H9 (cell line): ENCODE results near the gene NBEAL1. TPM values are rescaled to one million over a fixed set of nuclear protein-coding genes. Genes with fewer than 3 reads are reported as not detected.
"Not testable (repeated sequence)": the region's sequence is repeated elsewhere in the genome, so short reads cannot be mapped to it uniquely, and the experiment has no call there.

Source experiments
- DNase-seq: peaks from one replicate; pipeline ENCODE4 v3.0.0-alpha.2; 2017
- H2AFZ ChIP-seq: one replicate; pipeline ENCODE4 v1.6.1; 2013; ENCODE audit warnings: mild to moderate bottlenecking, low read length, control low read depth, moderate library complexity
- H2AK5ac ChIP-seq: 2 replicates; pipeline ENCODE4 v1.6.1; 2013; ENCODE audit warnings: low read length, control low read depth, mixed read lengths; ENCODE audit not compliant: insufficient read length
- H2BK120ac ChIP-seq: one replicate; pipeline ENCODE4 v1.6.1; 2013; ENCODE audit warnings: low read depth, mild to moderate bottlenecking, low read length, control low read depth, inconsistent platforms; ENCODE audit not compliant: poor library complexity, severe bottlenecking
- H2BK12ac ChIP-seq: 2 replicates; pipeline ENCODE4 v1.6.1; 2013; ENCODE audit warnings: low read length, control low read depth, mixed read lengths, low read depth; ENCODE audit not compliant: insufficient read length
- H2BK15ac ChIP-seq: 2 replicates; pipeline ENCODE4 v1.6.1; 2013; ENCODE audit warnings: low read depth, low read length, control low read depth
- H2BK20ac ChIP-seq: one replicate; pipeline ENCODE4 v1.6.1; 2013; ENCODE audit warnings: low read depth, mild to moderate bottlenecking, low read length, control low read depth, inconsistent platforms; ENCODE audit not compliant: poor library complexity, severe bottlenecking
- H2BK5ac ChIP-seq: 2 replicates; pipeline ENCODE4 v1.6.1; 2013; ENCODE audit warnings: low read length, control low read depth, mixed read lengths; ENCODE audit not compliant: insufficient read length
- H3K14ac ChIP-seq: 2 replicates; pipeline ENCODE4 v1.6.1; 2013; ENCODE audit warnings: low read length, control low read depth; ENCODE audit not compliant: insufficient read depth
- H3K18ac ChIP-seq: 2 replicates; pipeline ENCODE4 v1.6.1; 2013; ENCODE audit warnings: low read depth, mild to moderate bottlenecking, mixed read lengths, low read length, control low read depth; ENCODE audit not compliant: insufficient read length
- H3K23ac ChIP-seq: 2 replicates; pipeline ENCODE4 v1.6.1; 2013; ENCODE audit warnings: low read length, control low read depth, mixed read lengths, low read depth; ENCODE audit not compliant: insufficient read length
- H3K23me2 ChIP-seq: 2 replicates; pipeline ENCODE4 v1.6.1; 2013; ENCODE audit warnings: low read depth, mild to moderate bottlenecking, mixed read lengths, low read length, control low read depth; ENCODE audit not compliant: insufficient read length, poor library complexity, severe bottlenecking
- H3K27ac ChIP-seq: 2 replicates; pipeline ENCODE4 v1.5.1; 2013; ENCODE audit warnings: low read length, control low read depth, mixed read lengths, low read depth; ENCODE audit not compliant: insufficient read length
- H3K27me3 ChIP-seq: 2 replicates; pipeline ENCODE4 v1.6.1; 2013; ENCODE audit warnings: low read length, control low read depth, inconsistent platforms; ENCODE audit not compliant: insufficient read depth
- H3K4ac ChIP-seq: 2 replicates; pipeline ENCODE4 v1.6.1; 2013; ENCODE audit warnings: low read depth, mild to moderate bottlenecking, control low read depth, inconsistent platforms, low read length, moderate library complexity
- H3K4me1 ChIP-seq: 2 replicates; pipeline ENCODE4 v1.6.1; 2013; ENCODE audit warnings: low read length, control low read depth, inconsistent platforms; ENCODE audit not compliant: insufficient read depth
- H3K4me2 ChIP-seq: 2 replicates; pipeline ENCODE4 v1.6.1; 2013; ENCODE audit warnings: low read length, control low read depth, mixed read lengths; ENCODE audit not compliant: insufficient read length, insufficient read depth
- H3K56ac ChIP-seq: 2 replicates; pipeline ENCODE4 v1.6.1; 2013; ENCODE audit warnings: low read depth, mild to moderate bottlenecking, mixed read lengths, low read length, control low read depth; ENCODE audit not compliant: insufficient read length
- H3K79me1 ChIP-seq: 2 replicates; pipeline ENCODE4 v1.6.1; 2013; ENCODE audit warnings: low read depth, mild to moderate bottlenecking, moderate library complexity, low read length, control low read depth, inconsistent platforms; ENCODE audit not compliant: insufficient read depth, poor library complexity, severe bottlenecking
- H3K79me2 ChIP-seq: 2 replicates; pipeline ENCODE4 v1.6.1; 2013; ENCODE audit warnings: low read length, control low read depth, inconsistent platforms; ENCODE audit not compliant: insufficient read depth
- H3K9ac ChIP-seq: 2 replicates; pipeline ENCODE4 v1.6.1; 2013; ENCODE audit warnings: low read length, control low read depth, mixed read lengths; ENCODE audit not compliant: insufficient read length; ENCODE audit errors: extremely low read depth
- H3K9me3 ChIP-seq: one replicate; pipeline ENCODE4 v1.6.1; 2013; ENCODE audit warnings: low read depth, low read length, inconsistent platforms; ENCODE audit not compliant: control insufficient read depth
- H3T11ph ChIP-seq: one replicate; pipeline ENCODE4 v1.6.1; 2013; ENCODE audit warnings: mild to moderate bottlenecking, low read length, control low read depth, inconsistent platforms
- H4K20me1 ChIP-seq: one replicate; pipeline ENCODE4 v1.6.1; 2013; ENCODE audit not compliant: control insufficient read depth, insufficient read length, insufficient read depth
- H4K5ac ChIP-seq: 2 replicates; pipeline ENCODE4 v1.6.1; 2013; ENCODE audit warnings: low read depth, mild to moderate bottlenecking, mixed read lengths, low read length, control low read depth; ENCODE audit not compliant: insufficient read length
- H4K8ac ChIP-seq: replicated peaks from 2 replicates; pipeline ENCODE4 v1.6.1; 2013; ENCODE audit warnings: low read length, control low read depth, mixed read lengths, low read depth; ENCODE audit not compliant: insufficient read length
- H4K91ac ChIP-seq: 2 replicates; pipeline ENCODE4 v1.6.1; 2013; ENCODE audit warnings: low read depth, mild to moderate bottlenecking, moderate library complexity, mixed read lengths, low read length, control low read depth; ENCODE audit not compliant: insufficient read length
- H3K27ac Mint-ChIP-seq, 3 experiments: 2 replicates in 2 of 3; 3 replicates in 1 of 3; pipeline ENCODE4 v1.8.0; 2020 to 2021; ENCODE audit warnings: mixed read lengths in 3 of 3, mild to moderate bottlenecking in 1 of 3, moderate library complexity in 1 of 3
- H3K27me3 Mint-ChIP-seq: 2 replicates; pipeline ENCODE4 v1.8.0; 2021; ENCODE audit warnings: low read depth, mild to moderate bottlenecking, moderate library complexity, mixed read lengths
- H3K36me3 Mint-ChIP-seq, 3 experiments: 2 replicates in 2 of 3; 3 replicates in 1 of 3; pipeline ENCODE4 v1.8.0; 2020 to 2021; ENCODE audit warnings: low read depth in 3 of 3, mixed read lengths in 3 of 3; ENCODE audit not compliant: insufficient read depth in 1 of 3
- H3K4me1 Mint-ChIP-seq, 2 experiments: 2 replicates each; pipeline ENCODE4 v1.8.0; 2020; ENCODE audit warnings: mixed read lengths in 2 of 2
- H3K4me3 Mint-ChIP-seq, 2 experiments: 2 replicates in 1 of 2; 3 replicates in 1 of 2; pipeline ENCODE4 v1.8.0; 2020 to 2021; ENCODE audit warnings: mild to moderate bottlenecking in 2 of 2, mixed read lengths in 2 of 2, moderate library complexity in 1 of 2
- H3K9me3 Mint-ChIP-seq, 2 experiments: 2 replicates in 1 of 2; 3 replicates in 1 of 2; pipeline ENCODE4 v1.8.0; 2020; ENCODE audit warnings: mild to moderate bottlenecking in 2 of 2, mixed read lengths in 2 of 2, moderate library complexity in 1 of 2
- CTCF ChIP-seq: fragments of 200-600 bp; sonication (generic); conservative IDR thresholded peaks from 3 replicates; pipeline ENCODE4 v1.8.0; 2021; ENCODE audit warnings: antibody characterized with exemption, mild to moderate bottlenecking
- WGBS: extraction: QIAGEN DNeasy Blood & Tissue Kit; methylation state at CpG from one replicate; pipeline ENCODE4 v1.1.7; 2013; ENCODE audit warnings: missing lambda C conversion rate, low lambda C conversion rate, mixed read lengths; ENCODE audit not compliant: insufficient read length; ENCODE audit errors: extremely low coverage; 5-methylcytosine and 5-hydroxymethylcytosine counted together
- total RNA-seq: library from RNA; stranded (reverse); gene quantifications from 2 replicates; pipeline ENCODE4 v1.2.1, GENCODE V29; 2021

NBEAL1 gene
- total RNA-seq, 1 experiment from 2014 or later: 10.1 TPM

DNA sequence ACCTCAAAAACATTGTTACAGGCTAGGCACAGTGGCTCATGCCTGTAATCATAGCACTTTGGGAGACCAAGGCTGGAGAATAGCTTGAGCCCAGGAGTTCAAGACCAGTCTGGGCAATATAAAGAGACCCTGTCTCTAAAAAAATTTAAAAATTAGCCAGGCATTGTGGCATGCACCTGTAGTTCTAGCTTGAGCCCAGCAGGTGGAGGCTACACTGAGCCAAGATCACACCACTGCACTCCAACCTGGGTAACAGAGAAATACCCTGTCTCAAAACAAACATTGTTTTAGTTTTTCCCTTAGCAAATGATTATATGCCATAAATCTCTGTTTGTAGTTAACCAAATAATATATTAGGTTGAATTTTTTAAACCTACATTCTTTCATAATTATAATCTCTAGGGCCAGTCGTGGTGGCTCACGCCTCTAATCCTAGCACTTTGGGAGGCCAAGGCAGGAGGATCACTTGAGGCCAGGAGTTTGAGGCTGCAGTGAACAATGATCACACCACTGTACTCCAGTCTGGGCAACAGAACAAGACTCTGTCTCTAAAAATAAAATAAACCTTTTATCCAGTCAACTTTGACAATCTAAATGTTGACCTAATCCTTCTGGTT, 210.9 kb downstream of the NBEAL1 start:
- no peak for DNase-seq
- Mint-ChIP-seq H3K4me3 (no peak overlapping the region), H3K27me3 (no peaks in the 10 kb centered on the region), H3K27ac (no peak overlapping the region), H3K9me3 (peaks cover 12% of the 10 kb centered on the region in 2 experiments), H3K36me3 (peaks cover 2 to 7% (median 5%) of the 10 kb centered on the region in 3 experiments; a peak in 5 of 7 replicates), H3K4me1 (peaks cover 2 to 3% of the 10 kb centered on the region in 2 experiments; a peak in 3 of 4 replicates)
- Histone ChIP-seq H3K18ac (no peak overlapping the region), H4K5ac (no peak overlapping the region), H3K23ac (no peak overlapping the region), H3K9me3 (no peaks in the 10 kb centered on the region), H3K4ac (no peak overlapping the region), H2AFZ (no peak overlapping the region), H4K91ac (no peak overlapping the region), H3K9ac (no peak overlapping the region), H3K56ac (no peak overlapping the region), H2BK20ac (no peak overlapping the region), H3K4me2 (no peak overlapping the region), H4K20me1 (no peaks in the 10 kb centered on the region), H3K27me3 (no peaks in the 10 kb centered on the region), H3K4me1 (no peaks in the 10 kb centered on the region), H3K14ac (no peak overlapping the region), H3K23me2 (no peaks in the 10 kb centered on the region), H4K8ac (no peak overlapping the region), H3K27ac (no peak overlapping the region), H2AK5ac (no peak overlapping the region), H3K79me2 (no peaks in the 10 kb centered on the region), H2BK15ac (no peak overlapping the region), H3T11ph (no peak overlapping the region), H2BK5ac (no peak overlapping the region), H2BK120ac (no peak overlapping the region), H3K79me1 (no peaks in the 10 kb centered on the region), H2BK12ac (no peak overlapping the region)
- TF ChIP-seq CTCF: peak; percentile 79
- no CpG with 5 or more reads among the region's 2 CpGs for WGBS

DNA sequence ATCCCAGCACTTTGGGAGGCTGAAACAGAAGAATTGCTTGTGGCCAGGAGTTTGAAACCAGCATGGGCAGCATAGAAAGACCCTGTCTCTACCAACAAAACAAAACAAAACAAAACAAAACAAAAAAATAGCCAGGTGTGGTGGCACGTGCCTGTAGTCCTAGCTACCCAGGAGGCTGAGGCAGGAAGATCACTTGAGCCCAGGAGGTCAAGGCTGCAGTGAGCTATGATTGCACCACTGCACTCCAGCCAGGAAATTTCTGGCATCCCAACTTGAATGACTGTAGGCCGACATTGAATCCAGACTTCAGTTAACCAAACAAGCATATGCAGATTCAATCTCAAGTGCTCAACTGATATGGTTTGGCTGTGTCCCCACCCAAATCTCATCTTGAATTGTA, 215.0 kb downstream of the NBEAL1 start:
- H2BK5ac ChIP-seq, H3T11ph ChIP-seq, H3K9me3 ChIP-seq, H3K4me3 Mint-ChIP-seq, H2BK15ac ChIP-seq, H2BK12ac ChIP-seq, H3K27me3 ChIP-seq, H3K9ac ChIP-seq, H3K4me1 Mint-ChIP-seq, H2BK20ac ChIP-seq, H2AFZ ChIP-seq, H4K8ac ChIP-seq, H3K27ac Mint-ChIP-seq, H3K4me2 ChIP-seq, H3K79me2 ChIP-seq, H2AK5ac ChIP-seq, H3K36me3 Mint-ChIP-seq, H3K27me3 Mint-ChIP-seq, H3K23ac ChIP-seq, H3K23me2 ChIP-seq, H3K79me1 ChIP-seq, H2BK120ac ChIP-seq, DNase-seq, H3K14ac ChIP-seq, H4K5ac ChIP-seq, H3K4ac ChIP-seq, H3K27ac ChIP-seq, H3K4me1 ChIP-seq, H3K18ac ChIP-seq, H4K91ac ChIP-seq, H3K56ac ChIP-seq, H4K20me1 ChIP-seq: not testable (repeated sequence)
- H3K9me3 Mint-ChIP-seq: peaks cover 12% of the 10 kb centered on the region in 2 experiments
- WGBS: no CpG with 5 or more reads among the region's 2 CpGs
